Stomach (tissue), 9 donors: ENCODE measurements around the gene PIP4K2C. TPM values are rescaled to one million over a fixed set of nuclear protein-coding genes. Genes with fewer than 3 reads are reported as not detected.

ENCODE experiments used
- DNase-seq, 2 donors: peaks; one replicate each; pipeline versions ENCODE4 v3.0.0 to v3.0.0-alpha.2; 2013 to 2019
- H3K27ac ChIP-seq, 5 donors: fragments of 200-600 bp in 4 of 5; sonication (generic) in 4 of 5; one replicate each; pipeline ENCODE4 v1.5.1; 2013 to 2019; ENCODE audit warnings: mild to moderate bottlenecking in 1 of 5, moderate library complexity in 1 of 5
- H3K27me3 ChIP-seq, 3 donors: fragments of 200-600 bp; sonication (generic); one replicate each; pipeline ENCODE4 v1.5.1; 2017 to 2019; ENCODE audit warnings: mixed run types in 1 of 3
- H3K36me3 ChIP-seq, 4 donors: fragments of 200-600 bp; sonication (generic); 1 replicate in 3 of 4; 2 replicates in 1 of 4; pipeline ENCODE4 v1.5.1; 2016 to 2019
- H3K4me1 ChIP-seq, 4 donors: fragments of 200-600 bp; sonication (generic); one replicate each; pipeline ENCODE4 v1.5.1; 2016 to 2019
- H3K4me3 ChIP-seq, 4 donors: fragments of 200-600 bp; sonication (generic) in 3 of 4; one replicate each; pipeline ENCODE4 v1.5.1; 2016 to 2019; ENCODE audit warnings: mild to moderate bottlenecking in 1 of 4
- H3K9me3 ChIP-seq, 4 donors: fragments of 200-600 bp; sonication (generic); one replicate each; pipeline ENCODE4 v1.5.1; 2016 to 2019
- EP300 ChIP-seq: sonication (generic); formaldehyde crosslinking; IDR thresholded peaks from one replicate; pipeline ENCODE4 v1.6.1; 2017; ENCODE audit warnings: antibody characterized with exemption
- POLR2A ChIP-seq, 4 donors: fragments of 450-650 bp; IDR thresholded peaks; one replicate each; pipeline ENCODE4 v1.6.1; 2016; ENCODE audit warnings: antibody characterized with exemption in 4 of 4, control low read depth in 2 of 4, mild to moderate bottlenecking in 1 of 4, moderate library complexity in 1 of 4
- POLR2AphosphoS5 ChIP-seq, 3 donors: sonication (generic); formaldehyde crosslinking; IDR thresholded peaks; one replicate each; pipeline ENCODE4 v1.6.1; 2016; ENCODE audit warnings: antibody characterized with exemption in 3 of 3
- WGBS, 5 donors: extraction: QIAGEN DNeasy Blood & Tissue Kit in 3 of 5; methylation state at CpG; one replicate each; pipeline versions ENCODE4 v1.1.5 to v1.1.7; 2013 to 2018; 5-methylcytosine and 5-hydroxymethylcytosine counted together
- intact Hi-C: fragments of 100-400 bp; cut with DNase I; formaldehyde crosslinking; loops from one replicate; pipeline ENCODE4 v1.15.1; 2023; ENCODE audit warnings: low total_unique reads
- polyA plus RNA-seq, 3 donors: library from polyadenylated mRNA; stranded (reverse); fragments of 200-250 nt; gene quantifications; one replicate each; pipeline ENCODE4 v1.2.3, GENCODE V29; 2013
- total RNA-seq, 5 donors: library from RNA; depleted of rRNA; stranded (reverse); fragments of >200 nt; gene quantifications; one replicate each; pipeline versions ENCODE4 v1.1.0 to v1.2.3, GENCODE V29; 2014 to 2016
- TF ChIP-seq, protein P1 (sequence below), 7 experiments: fragments of 450-650 bp in 4 of 7; fragments of 200-600 bp in 3 of 7; sonication (generic) in 3 of 7; IDR thresholded peaks; one replicate each; pipeline ENCODE4 v1.5.1; 2016 to 2019; ENCODE audit warnings: antibody characterized with exemption in 7 of 7, control low read depth in 2 of 7, mild to moderate bottlenecking in 1 of 7
- donor health status: healthy with polysubstance abuse.
- donor health status: Bipolar disorder and iron deficiency.
- donor health status: healthy.

PIP4K2C gene
- total and polyA plus RNA-seq, 8 donors, result 14.1 to 116 (median 35.5) TPM

DNA sequence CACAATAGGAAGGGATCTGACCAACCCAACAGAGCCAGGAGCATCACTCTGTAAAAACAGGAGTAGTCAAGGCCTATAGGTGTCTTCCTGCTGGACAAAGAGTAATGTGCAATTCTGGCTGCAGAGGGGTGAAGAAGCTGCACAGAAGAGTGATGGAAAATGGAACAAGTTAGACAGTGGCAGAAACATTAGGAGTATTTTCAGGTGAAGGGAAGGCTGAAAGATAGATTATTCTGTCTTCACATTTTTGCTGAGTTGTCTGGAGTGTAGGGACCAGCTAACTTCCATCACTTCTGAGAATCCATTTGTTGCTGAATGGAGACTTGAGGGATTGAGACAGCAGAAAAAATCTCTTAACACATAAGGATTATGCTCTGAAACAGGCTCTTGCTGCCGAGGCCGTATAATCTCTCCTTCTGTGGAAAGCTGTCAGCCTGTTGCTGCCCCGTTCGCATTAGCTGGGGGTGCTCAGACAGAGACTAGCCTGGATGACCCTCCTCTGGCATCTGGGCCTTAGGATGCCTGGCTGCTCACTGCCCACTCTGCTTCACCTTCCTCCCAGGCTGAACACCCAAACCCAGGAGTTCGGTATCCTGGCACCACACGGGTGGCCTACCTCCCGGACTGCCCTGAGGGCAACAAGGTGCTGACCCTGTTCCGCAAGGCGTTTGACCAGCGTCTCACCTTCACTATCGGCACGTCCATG lies 17.1 kb downstream of the PIP4K2C start:
- no peak for DNase-seq
- Histone ChIP-seq H3K4me1 (peaks cover 25 to 79% (median 58%) of the 10 kb centered on the region in 4 donors), H3K27ac (peak overlapping the region in 1 of 5 donors; percentile 91), H3K9me3 (no peaks in the 10 kb centered on the region), H3K4me3 (no peak overlapping the region), H3K27me3 (peaks cover 0 to 50% (median 28%) of the 10 kb centered on the region in 3 donors), H3K36me3 (peaks cover 0 to 35% (median 25%) of the 10 kb centered on the region in 4 donors)
- no peak for TF ChIP-seq POLR2AphosphoS5 (IDR thresholded peaks at IDR 0.05)
- TF ChIP-seq EP300, result no peak
- no peak for TF ChIP-seq POLR2A (IDR thresholded peaks at IDR 0.05)
- TF ChIP-seq, protein P1, sequence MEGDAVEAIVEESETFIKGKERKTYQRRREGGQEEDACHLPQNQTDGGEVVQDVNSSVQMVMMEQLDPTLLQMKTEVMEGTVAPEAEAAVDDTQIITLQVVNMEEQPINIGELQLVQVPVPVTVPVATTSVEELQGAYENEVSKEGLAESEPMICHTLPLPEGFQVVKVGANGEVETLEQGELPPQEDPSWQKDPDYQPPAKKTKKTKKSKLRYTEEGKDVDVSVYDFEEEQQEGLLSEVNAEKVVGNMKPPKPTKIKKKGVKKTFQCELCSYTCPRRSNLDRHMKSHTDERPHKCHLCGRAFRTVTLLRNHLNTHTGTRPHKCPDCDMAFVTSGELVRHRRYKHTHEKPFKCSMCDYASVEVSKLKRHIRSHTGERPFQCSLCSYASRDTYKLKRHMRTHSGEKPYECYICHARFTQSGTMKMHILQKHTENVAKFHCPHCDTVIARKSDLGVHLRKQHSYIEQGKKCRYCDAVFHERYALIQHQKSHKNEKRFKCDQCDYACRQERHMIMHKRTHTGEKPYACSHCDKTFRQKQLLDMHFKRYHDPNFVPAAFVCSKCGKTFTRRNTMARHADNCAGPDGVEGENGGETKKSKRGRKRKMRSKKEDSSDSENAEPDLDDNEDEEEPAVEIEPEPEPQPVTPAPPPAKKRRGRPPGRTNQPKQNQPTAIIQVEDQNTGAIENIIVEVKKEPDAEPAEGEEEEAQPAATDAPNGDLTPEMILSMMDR (IDR thresholded peaks at IDR 0.05), result no peak
- intact Hi-C loops, result no loop called here
- 70 to 84% (median 81%) methylated on average over 12 of the region's 12 CpGs for WGBS, 5 donors

DNA sequence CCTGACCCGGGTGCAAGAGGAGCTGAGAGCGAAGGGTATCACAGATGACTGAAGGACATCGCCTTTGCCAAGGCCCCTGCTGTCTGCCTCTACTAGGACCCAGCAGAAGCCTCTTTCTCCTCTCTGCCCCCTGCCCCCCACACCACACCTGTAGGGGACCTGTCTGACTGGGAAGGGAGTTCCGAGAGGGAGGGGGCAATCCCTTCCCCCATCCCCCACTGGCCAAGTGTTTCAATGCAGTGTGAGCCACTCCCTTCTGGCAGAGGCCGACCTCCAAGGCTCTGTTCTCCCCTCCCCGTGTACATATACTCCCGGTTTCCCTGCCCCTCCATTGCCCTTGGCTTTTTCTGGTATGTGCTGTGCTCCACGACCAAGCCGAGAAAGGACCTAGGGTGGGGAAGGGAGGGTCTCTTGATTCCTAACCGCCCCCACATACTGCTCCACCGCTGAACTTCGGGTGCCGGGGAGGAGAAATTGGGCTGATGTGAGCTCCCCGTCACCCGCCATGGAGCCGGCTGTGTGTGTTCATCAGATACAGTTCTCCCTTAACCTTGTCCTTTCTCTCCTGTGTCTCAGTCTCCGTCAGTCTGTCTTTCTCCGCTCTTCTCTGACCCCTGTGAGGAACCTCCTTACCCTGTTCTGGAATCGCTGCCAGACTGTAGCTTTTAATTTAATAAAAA lies 18.2 kb downstream of the PIP4K2C start:
- H3K27me3 ChIP-seq, result peaks cover 0 to 60% (median 28%) of the 10 kb centered on the region in 3 donors
- peaks cover 34 to 81% (median 54%) of the 10 kb centered on the region in 4 donors for H3K4me1 ChIP-seq
- TF ChIP-seq POLR2A (IDR thresholded peaks at IDR 0.05) (no peak), POLR2AphosphoS5 (IDR thresholded peaks at IDR 0.05) (no peak), EP300 (no peak)
- TF ChIP-seq, protein P1 (IDR thresholded peaks at IDR 0.05), result no peak
- H3K9me3 ChIP-seq, result no peaks in the 10 kb centered on the region
- intact Hi-C loops, result no loop called here
- peak overlapping the region in 4 of 5 donors; percentile 81 to 91 (median 84) for H3K27ac ChIP-seq
- peak in 1 of 2 donors; percentile 67 for DNase-seq
- H3K36me3 ChIP-seq, result peaks cover 0 to 44% (median 29%) of the 10 kb centered on the region in 4 donors
- H3K4me3 ChIP-seq, result peak overlapping the region in 3 of 4 donors; percentile 54 to 71 (median 65)
- 60 to 75% (median 67%) methylated on average over 19 of the region's 19 CpGs for WGBS, 5 donors

DNA sequence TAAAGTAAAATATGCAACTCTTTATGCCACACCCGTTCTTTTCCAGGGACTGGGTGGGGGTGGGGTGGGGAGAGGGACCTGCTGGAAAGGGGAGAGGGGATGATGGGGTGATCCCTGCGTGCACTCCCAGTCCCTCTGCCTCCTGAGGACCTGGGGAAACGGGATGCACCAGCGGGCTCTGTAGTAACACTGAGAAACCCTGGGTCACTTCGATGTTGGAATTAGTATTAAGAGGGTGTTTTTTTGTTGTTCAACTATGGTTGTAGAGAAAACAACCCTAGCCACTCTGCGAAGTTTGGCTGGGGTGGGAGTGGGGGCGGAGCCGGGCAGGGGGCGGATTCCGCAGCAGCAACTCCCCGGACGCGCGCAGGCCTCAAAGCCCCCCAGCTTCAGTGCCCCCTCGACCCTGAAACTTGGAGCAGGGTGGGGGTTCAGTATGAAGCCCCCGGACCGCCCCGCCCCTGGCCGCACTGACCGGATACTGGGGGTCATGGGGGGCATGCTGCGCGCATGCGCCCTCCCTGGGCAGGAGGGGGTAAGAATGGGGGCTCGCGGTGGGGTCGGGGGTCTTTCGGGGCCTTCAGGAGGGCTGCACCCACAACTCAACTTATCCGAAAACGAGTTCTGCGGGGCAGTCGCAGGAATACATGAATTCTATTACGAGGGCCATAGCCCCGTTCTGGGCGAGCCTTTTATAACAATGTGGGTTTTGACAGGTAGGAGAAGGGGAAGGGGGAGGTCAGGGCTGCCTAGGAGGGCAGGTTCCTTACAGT lies 19.0 kb downstream of the PIP4K2C start:
- peaks cover 0 to 51% (median 32%) of the 10 kb centered on the region in 4 donors for H3K36me3 ChIP-seq
- H3K4me1 ChIP-seq, result peaks cover 28 to 78% (median 50%) of the 10 kb centered on the region in 4 donors
- peak overlapping the region; percentile 54 to 71 (median 64) for H3K4me3 ChIP-seq
- no peaks in the 10 kb centered on the region for H3K9me3 ChIP-seq
- 19 to 34% (median 26%) methylated on average over 21 to 34 of the region's 34 CpGs for WGBS, 5 donors
- no peak for TF ChIP-seq POLR2A (IDR thresholded peaks at IDR 0.05)
- peak overlapping the region; percentile 40 to 91 (median 82) for H3K27ac ChIP-seq
- DNase-seq, result peak in 1 of 2 donors; percentile 75
- intact Hi-C loops, result no loop called here
- peaks cover 0 to 53% (median 28%) of the 10 kb centered on the region in 3 donors for H3K27me3 ChIP-seq

DNA sequence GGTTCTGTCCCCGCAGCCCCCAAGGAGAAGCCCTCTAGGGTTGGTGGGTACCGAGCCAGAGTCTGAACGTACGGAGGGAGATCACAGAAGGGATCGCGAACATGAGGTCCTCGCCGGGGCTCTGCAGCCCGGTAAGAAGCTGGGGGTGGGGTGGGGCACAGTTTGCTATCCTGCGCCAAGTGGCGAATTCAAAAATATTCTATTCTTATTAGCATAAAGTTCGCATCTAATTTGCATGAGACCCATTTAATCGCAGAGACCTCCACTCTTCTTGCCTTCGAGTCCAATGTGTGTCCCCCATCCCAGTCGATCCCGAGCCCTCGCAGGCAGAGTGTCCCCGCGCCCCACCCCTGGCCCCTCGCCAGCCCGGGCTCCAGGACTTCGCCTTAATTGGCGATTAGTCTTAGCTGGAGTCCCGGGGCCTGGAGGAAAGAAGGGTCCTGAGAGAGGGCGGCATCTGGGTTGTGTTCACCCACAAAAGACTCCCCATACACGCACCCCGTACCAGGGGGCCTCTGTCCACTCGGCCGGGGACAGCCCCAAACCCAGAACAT lies 19.6 kb downstream of the PIP4K2C start:
- Histone ChIP-seq H3K4me1 (peaks cover 22 to 71% (median 45%) of the 10 kb centered on the region in 4 donors), H3K9me3 (no peaks in the 10 kb centered on the region), H3K36me3 (peaks cover 0 to 57% (median 39%) of the 10 kb centered on the region in 4 donors), H3K27me3 (peaks cover 0 to 59% (median 28%) of the 10 kb centered on the region in 3 donors), H3K27ac (peak overlapping the region; percentile 48 to 91 (median 82)), H3K4me3 (peak overlapping the region; percentile 54 to 71 (median 64))
- TF ChIP-seq POLR2A (IDR thresholded peaks at IDR 0.05) (no peak), POLR2AphosphoS5 (IDR thresholded peaks at IDR 0.05) (no peak), EP300 (no peak)
- TF ChIP-seq, protein P1 (IDR thresholded peaks at IDR 0.05), result no peak
- DNase-seq, result peak in 1 of 2 donors; percentile 77
- 3 to 6% (median 4%) methylated on average over 29 of the region's 29 CpGs for WGBS, 5 donors
- intact Hi-C loops, result no loop called here
